Measurements from ENCODE around the gene LRRC74B. TPM values are rescaled to one million over a fixed set of nuclear protein-coding genes. Genes with fewer than 3 reads are reported as not detected.

Gene LRRC74B
- total and polyA plus RNA-seq, 2 donors from 2014 or later = not detected

GRCh38 chr22:21032037-21032867, 13.5 kb upstream of the LRRC74B start, which contains the start of gene SLC7A4:
Gene SLC7A4 (minus strand): TSS chr22:21032561. CDS start chr22:21031812, 749 bp downstream.
- Histone ChIP-seq H3K9ac (ENCODE audit: low read length in 3 of 3) (no peak within 1 kb of the TSS), H3K9me3 (ENCODE audit: control insufficient read depth in 2 of 3, insufficient read depth in 1 of 3, low read length in 3 of 3) (no peaks in the 10 kb centered on the region), H3K27me3 (ENCODE audit: control insufficient read depth, insufficient read depth, low read length) (no peaks in the 10 kb centered on the region), H3K4me1 (ENCODE audit: control insufficient read depth in 2 of 3, insufficient read depth in 2 of 3, low read depth in 1 of 3, low read length in 3 of 3) (peaks cover 0 to 7% (median 0%) of the 10 kb centered on the region in 3 donors), H3K27ac (ENCODE audit: low read depth in 2 of 2, low read length in 2 of 2) (no peak within 1 kb of the TSS), H3K36me3 (ENCODE audit: control insufficient read depth in 2 of 3, insufficient read depth in 3 of 3, low read length in 3 of 3) (no peaks in the 10 kb centered on the region), H3K4me3 (ENCODE audit: low read length in 3 of 3) (no peak within 1 kb of the TSS)
- DNase-seq (peak in 2 of 5 donors; percentile 43 to 52), FAIRE-seq (no peak)
- intact Hi-C loops (cut with DNase I) = no loop called here
- no peak for TF ChIP-seq CTCF (IDR thresholded peaks at IDR 0.05; ENCODE audit: borderline replicate concordance, extremely low read depth, insufficient read depth)

- no peak overlapping the region for H3K4me3 ChIP-seq (ENCODE audit: low read length in 3 of 3)
- no peak overlapping the region for H3K9ac ChIP-seq (ENCODE audit: low read length in 3 of 3)
- H3K9me3 ChIP-seq (ENCODE audit: control insufficient read depth in 2 of 3, insufficient read depth in 1 of 3, low read length in 3 of 3) = no peaks in the 10 kb centered on the region
- intact Hi-C loops (cut with DNase I) = no loop called here
- TF ChIP-seq CTCF (IDR thresholded peaks at IDR 0.05; ENCODE audit: borderline replicate concordance, extremely low read depth, insufficient read depth) = no peak
- H3K4me1 ChIP-seq (ENCODE audit: control insufficient read depth in 2 of 3, insufficient read depth in 2 of 3, low read depth in 1 of 3, low read length in 3 of 3) = peaks cover 0 to 7% (median 0%) of the 10 kb centered on the region in 3 donors
- DNase-seq (no peak), FAIRE-seq (no peak)
- no peak overlapping the region for H3K27ac ChIP-seq (ENCODE audit: low read depth in 2 of 2, low read length in 2 of 2)
- H3K27me3 ChIP-seq (ENCODE audit: control insufficient read depth, insufficient read depth, low read length) = no peaks in the 10 kb centered on the region
- H3K36me3 ChIP-seq (ENCODE audit: control insufficient read depth in 2 of 3, insufficient read depth in 3 of 3, low read length in 3 of 3) = no peaks in the 10 kb centered on the region
These were observed 12.7 kb upstream of the LRRC74B start for GRCh38 chr22:21032868-21033688.

- no peaks in the 10 kb centered on the region for H3K27me3 ChIP-seq (ENCODE audit: control insufficient read depth, insufficient read depth, low read length)
- no peak overlapping the region for H3K27ac ChIP-seq (ENCODE audit: low read depth in 2 of 2, low read length in 2 of 2)
- H3K9me3 ChIP-seq (ENCODE audit: control insufficient read depth in 2 of 3, insufficient read depth in 1 of 3, low read length in 3 of 3) = no peaks in the 10 kb centered on the region
- no peak overlapping the region for H3K4me3 ChIP-seq (ENCODE audit: low read length in 3 of 3)
- intact Hi-C loops (cut with DNase I) = no loop called here
- DNase-seq (no peak), FAIRE-seq (no peak)
- peaks cover 0 to 7% (median 0%) of the 10 kb centered on the region in 3 donors for H3K4me1 ChIP-seq (ENCODE audit: control insufficient read depth in 2 of 3, insufficient read depth in 2 of 3, low read depth in 1 of 3, low read length in 3 of 3)
- H3K9ac ChIP-seq (ENCODE audit: low read length in 3 of 3) = no peak overlapping the region
- H3K36me3 ChIP-seq (ENCODE audit: control insufficient read depth in 2 of 3, insufficient read depth in 3 of 3, low read length in 3 of 3) = no peaks in the 10 kb centered on the region
- no peak for TF ChIP-seq CTCF (IDR thresholded peaks at IDR 0.05; ENCODE audit: borderline replicate concordance, extremely low read depth, insufficient read depth)
These were observed 11.9 kb upstream of the LRRC74B start for GRCh38 chr22:21033895-21034294.

Data from kidney (tissue), 14 donors.